ENCODE measurements around the gene TSPAN18. TPM values are rescaled to one million over a fixed set of nuclear protein-coding genes. Genes with fewer than 3 reads are reported as not detected.
A peak's percentile ranks its signal among the peaks of the same experiment; 100 is the strongest.

TSPAN18 gene
- total RNA-seq, 2 experiments from 2014 or later: 7.3 to 8.4 TPM

DNA sequence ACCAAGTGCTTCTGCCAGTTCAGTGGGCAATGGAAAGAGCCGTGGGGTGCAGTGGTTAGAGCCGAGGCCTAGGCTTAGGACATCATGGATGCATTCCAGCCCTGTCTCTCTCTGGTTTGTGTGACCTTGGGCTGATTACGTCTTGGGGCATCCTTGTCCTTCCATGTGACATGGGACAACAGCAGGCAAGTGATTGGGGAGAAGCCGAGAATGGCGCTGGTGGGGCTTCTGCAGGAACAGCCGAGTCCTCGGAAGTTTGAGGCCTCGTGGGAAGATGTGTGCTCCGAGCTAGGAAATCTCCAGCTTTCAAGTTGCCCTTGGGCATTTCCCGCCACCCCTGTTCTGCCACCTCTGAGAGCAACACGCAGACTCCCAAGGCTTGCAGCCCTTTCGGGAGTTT is 16.6 kb downstream of the TSPAN18 start:
- Mint-ChIP-seq H3K4me1 (ENCODE audit: low read depth) (peaks cover 35% of the 10 kb centered on the region), H3K27me3 (ENCODE audit: low read depth) (no peaks in the 10 kb centered on the region), H3K36me3 (ENCODE audit: low read depth) (peaks cover 2% of the 10 kb centered on the region), H3K9me3 (no peaks in the 10 kb centered on the region), H3K4me3 (no peak overlapping the region), H3K27ac (no peak overlapping the region)
- intact Hi-C loops (cut with micrococcal nuclease): no loop called here
- CTCF ChIA-PET: interaction anchor here (1.0 to 4.4 kb wide), 2 partner anchors 33 to 220 kb away, joined by 3 to 13 read pairs; no protein-coding TSS in a partner anchor
- no peak for DNase-seq

DNA sequence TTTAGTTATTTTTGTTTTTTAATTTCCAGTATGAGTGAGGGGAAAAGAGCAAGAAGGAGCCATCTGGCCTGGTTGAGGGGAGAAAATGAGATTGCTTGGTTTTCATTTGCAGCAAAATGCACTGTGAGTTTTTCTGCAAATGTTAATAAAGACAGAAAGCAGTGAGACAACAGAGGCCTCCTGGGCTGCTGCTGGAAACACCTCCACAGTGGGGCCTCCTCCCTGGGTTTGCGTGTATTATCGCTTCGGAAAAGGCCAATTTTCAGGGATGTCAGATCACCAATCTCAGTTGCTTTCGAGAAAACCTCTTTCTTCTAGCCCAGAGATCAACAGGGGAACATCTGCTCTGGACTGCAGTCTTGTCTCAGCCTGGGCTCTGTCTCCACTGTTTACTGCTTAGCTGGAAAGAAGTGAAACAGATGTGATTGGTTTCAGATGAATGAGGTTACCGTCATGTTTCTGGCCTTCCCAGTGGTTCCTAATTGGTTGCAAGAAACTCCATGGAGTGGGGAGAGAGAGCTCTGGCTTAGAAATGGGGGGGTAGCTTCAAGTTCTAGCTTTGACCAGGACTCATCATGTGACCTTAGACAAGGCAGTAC is 17.3 kb downstream of the TSPAN18 start:
- H3K4me1 Mint-ChIP-seq (ENCODE audit: low read depth): peaks cover 41% of the 10 kb centered on the region
- no peak overlapping the region for H3K27ac Mint-ChIP-seq
- H3K9me3 Mint-ChIP-seq: no peaks in the 10 kb centered on the region
- DNase-seq: no peak
- intact Hi-C loops (cut with micrococcal nuclease): no loop called here
- H3K27me3 Mint-ChIP-seq (ENCODE audit: low read depth): no peaks in the 10 kb centered on the region
- no peaks in the 10 kb centered on the region for H3K36me3 Mint-ChIP-seq (ENCODE audit: low read depth)
- no peak overlapping the region for H3K4me3 Mint-ChIP-seq
- CTCF ChIA-PET: interaction anchor here (0.8 to 4.4 kb wide), 3 partner anchors 32 to 221 kb away, joined by 3 to 13 read pairs (median 3); no protein-coding TSS in a partner anchor

DNA sequence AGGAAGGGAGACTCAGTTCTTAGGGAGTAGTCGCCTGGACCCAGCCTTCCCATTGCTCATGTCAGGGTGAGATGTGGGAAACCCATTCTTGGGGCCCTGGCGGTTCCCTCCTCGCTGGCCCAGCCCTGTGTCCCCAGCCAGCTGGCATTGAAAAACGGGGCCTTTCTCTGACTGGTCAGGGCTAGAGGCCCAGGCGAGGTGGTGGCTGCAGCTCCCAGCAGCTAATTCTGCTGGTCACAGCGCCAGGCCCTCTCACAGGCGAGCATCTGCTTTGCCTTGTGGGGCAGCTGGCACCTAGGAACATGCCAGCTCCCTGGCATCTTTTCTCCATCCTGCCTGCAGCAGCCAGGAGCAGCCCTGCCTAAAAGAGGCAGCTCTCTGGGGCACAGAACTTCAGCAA is 20.1 kb downstream of the TSPAN18 start:
- Mint-ChIP-seq H3K4me1 (ENCODE audit: low read depth) (peaks cover 46% of the 10 kb centered on the region), H3K9me3 (no peaks in the 10 kb centered on the region), H3K27ac (no peak overlapping the region), H3K36me3 (ENCODE audit: low read depth) (no peaks in the 10 kb centered on the region), H3K27me3 (ENCODE audit: low read depth) (no peaks in the 10 kb centered on the region), H3K4me3 (no peak overlapping the region)
- no peak for DNase-seq
- intact Hi-C loops (cut with micrococcal nuclease): loop anchor here (2.0 kb wide), 1 partner anchor 18 kb away; no protein-coding TSS in a partner anchor
- CTCF ChIA-PET: interaction anchor here (0.8 to 3.2 kb wide), 2 partner anchors 29 to 36 kb away, joined by 3 to 12 read pairs; no protein-coding TSS in a partner anchor

DNA sequence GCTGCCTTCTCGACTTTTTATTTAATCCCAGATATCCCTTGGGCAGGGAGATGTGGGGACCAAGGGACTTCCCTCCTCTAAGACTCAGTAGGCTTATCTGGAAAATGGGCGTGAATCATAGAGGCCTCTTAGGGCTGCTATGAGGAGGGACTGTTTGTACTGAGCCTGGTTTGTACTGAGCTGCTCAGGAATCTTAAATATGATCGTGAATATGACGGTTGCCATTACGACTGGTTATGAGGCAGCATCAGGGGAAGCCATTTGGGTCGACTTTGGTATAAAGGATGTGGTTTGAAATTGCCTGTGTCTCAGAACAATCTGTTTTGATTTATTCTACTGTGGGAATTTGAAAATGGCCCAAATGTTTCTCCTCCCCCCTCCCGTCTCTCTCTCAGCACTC is 20.6 kb downstream of the TSPAN18 start:
- intact Hi-C loops (cut with micrococcal nuclease): loop anchor here (2.0 kb wide), 1 partner anchor 19 kb away; no protein-coding TSS in a partner anchor
- H3K27me3 Mint-ChIP-seq (ENCODE audit: low read depth): no peaks in the 10 kb centered on the region
- peak overlapping the region; percentile 62 for H3K27ac Mint-ChIP-seq
- H3K9me3 Mint-ChIP-seq: no peaks in the 10 kb centered on the region
- CTCF ChIA-PET: interaction anchor here (0.8 to 3.2 kb wide), 2 partner anchors 29 to 37 kb away, joined by 3 to 12 read pairs; no protein-coding TSS in a partner anchor
- H3K36me3 Mint-ChIP-seq (ENCODE audit: low read depth): peaks cover 3% of the 10 kb centered on the region
- peaks cover 50% of the 10 kb centered on the region for H3K4me1 Mint-ChIP-seq (ENCODE audit: low read depth)
- H3K4me3 Mint-ChIP-seq: no peak overlapping the region
- peak; percentile 20 for DNase-seq

DNA sequence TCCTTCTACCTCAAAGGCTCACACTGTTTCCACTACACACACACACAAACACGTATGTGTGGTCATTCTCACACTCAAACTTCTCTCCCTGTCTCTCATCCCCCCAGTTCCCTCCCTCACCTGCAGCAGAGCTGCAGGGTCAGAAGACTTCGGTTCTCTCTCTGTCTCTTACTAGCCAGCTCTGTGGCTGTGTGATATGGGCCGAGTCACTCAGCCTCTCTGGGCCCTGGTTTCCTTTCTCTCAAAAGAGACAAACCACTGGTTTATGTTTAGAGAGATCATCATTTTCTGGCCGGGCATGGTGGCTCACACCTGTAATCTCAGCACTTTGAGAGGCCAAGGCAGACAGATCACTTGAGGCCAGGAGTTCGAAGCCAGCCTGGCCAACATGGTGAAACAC is 21.1 kb downstream of the TSPAN18 start:
- CTCF ChIA-PET: interaction anchor here (3.2 kb wide), 1 partner anchor 28 kb away, joined by 12 read pairs; no protein-coding TSS in a partner anchor
- intact Hi-C loops (cut with micrococcal nuclease): loop anchor here (2.0 kb wide), 1 partner anchor 19 kb away; no protein-coding TSS in a partner anchor
- H3K36me3 Mint-ChIP-seq (ENCODE audit: low read depth): peaks cover 3% of the 10 kb centered on the region
- peaks cover 48% of the 10 kb centered on the region for H3K4me1 Mint-ChIP-seq (ENCODE audit: low read depth)
- peak overlapping the region; percentile 62 for H3K27ac Mint-ChIP-seq
- DNase-seq: no peak
- H3K27me3 Mint-ChIP-seq (ENCODE audit: low read depth): no peaks in the 10 kb centered on the region
- H3K9me3 Mint-ChIP-seq: no peaks in the 10 kb centered on the region
- H3K4me3 Mint-ChIP-seq: no peak overlapping the region

DNA sequence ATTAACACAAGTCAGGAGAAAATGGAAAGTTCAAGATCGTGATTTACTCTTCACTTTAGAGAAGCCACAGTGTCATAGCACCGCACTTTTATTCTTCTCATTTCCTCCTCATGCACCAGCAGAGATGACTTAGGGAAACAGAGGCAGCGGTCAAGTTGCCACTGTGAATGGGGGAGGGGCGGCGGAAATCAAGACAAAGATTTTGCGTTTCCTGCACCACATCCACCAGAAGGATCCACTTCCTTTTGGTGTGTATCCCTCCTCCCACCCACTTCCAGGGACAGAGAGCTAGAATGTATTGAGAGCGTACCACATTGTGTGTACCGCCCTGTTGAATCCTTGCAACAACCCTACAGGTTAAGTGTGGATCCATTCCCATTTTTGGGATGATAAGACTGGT is 21.8 kb downstream of the TSPAN18 start:
- CTCF ChIA-PET: interaction anchor here (0.8 to 3.2 kb wide), 3 partner anchors 23 to 294 kb away, joined by 3 to 12 read pairs (median 3); no protein-coding TSS in a partner anchor
- intact Hi-C loops (cut with micrococcal nuclease): no loop called here
- no peak for DNase-seq
- Mint-ChIP-seq H3K4me3 (no peak overlapping the region), H3K4me1 (ENCODE audit: low read depth) (peaks cover 48% of the 10 kb centered on the region), H3K9me3 (no peaks in the 10 kb centered on the region), H3K27ac (no peak overlapping the region), H3K27me3 (ENCODE audit: low read depth) (no peaks in the 10 kb centered on the region), H3K36me3 (ENCODE audit: low read depth) (peaks cover 3% of the 10 kb centered on the region)

DNA sequence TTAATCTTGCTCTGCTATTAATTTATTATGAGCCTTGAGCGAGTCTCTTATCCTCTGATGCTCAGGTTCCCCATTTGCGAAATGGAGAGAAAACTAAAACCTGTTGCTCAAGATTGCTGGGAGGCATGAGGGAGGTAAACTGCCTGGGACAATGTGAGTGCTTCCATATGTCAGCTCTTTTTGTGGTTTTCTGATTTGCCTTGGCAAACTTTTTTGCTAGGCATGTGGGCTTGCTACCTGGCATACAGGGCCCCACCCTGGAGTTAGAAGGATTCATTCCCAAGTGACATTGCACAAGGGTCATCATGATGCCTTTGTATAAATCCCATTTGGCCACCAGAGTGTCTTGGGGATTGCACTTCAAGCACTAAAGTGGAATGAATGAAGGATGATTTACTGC is 22.4 kb downstream of the TSPAN18 start:
- Mint-ChIP-seq H3K27me3 (ENCODE audit: low read depth) (no peaks in the 10 kb centered on the region), H3K36me3 (ENCODE audit: low read depth) (peaks cover 3% of the 10 kb centered on the region), H3K4me3 (no peak overlapping the region), H3K27ac (no peak overlapping the region), H3K4me1 (ENCODE audit: low read depth) (peaks cover 44% of the 10 kb centered on the region), H3K9me3 (no peaks in the 10 kb centered on the region)
- no peak for DNase-seq
- intact Hi-C loops (cut with micrococcal nuclease): no loop called here
- CTCF ChIA-PET: interaction anchor here (1.1 to 3.2 kb wide), 2 partner anchors 23 to 27 kb away, joined by 3 to 12 read pairs; no protein-coding TSS in a partner anchor

DNA sequence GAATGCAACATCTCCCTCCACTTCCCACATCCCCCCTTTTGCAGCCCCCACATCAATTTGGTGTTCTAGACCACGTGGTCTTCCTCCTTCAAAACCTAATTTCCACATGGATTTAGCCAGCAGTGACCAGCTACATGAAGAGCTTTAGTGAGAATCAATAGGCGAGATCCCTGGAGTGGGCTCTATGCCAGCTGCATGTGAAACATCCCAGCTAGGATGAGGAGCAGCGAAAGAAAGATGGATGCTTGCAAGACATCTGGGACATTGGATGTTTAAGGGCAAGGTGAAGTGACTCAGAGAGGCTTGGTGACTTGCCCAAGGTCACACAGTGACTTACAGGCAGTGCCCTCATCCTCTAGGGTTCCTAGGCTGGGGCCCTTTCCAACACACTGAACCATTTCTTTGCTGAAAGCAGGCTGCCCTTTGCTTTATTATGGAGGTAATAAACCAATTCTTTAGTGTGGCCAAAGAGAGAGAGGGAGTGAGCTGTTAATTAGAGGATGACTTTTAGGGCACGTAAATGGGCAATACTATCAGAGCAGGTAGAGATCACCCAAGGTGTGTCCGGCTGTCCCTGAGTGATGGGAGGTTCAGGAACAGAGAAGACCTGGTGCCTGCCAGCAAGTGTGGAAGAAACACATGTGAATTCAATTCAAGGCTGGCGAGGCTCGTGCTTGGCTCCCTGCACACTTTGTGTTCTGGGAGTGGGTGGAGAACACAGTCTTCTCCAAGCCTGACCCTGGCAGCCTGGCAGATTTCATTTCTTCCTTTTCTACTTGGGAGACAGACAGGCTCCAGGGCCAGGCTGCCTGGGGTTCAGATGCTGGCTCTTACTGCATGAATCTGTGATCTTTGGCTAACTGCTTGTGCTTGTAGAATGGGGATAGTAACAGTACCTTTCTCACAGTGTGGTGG is 24.0 kb downstream of the TSPAN18 start:
- Mint-ChIP-seq H3K4me3 (no peak overlapping the region), H3K4me1 (ENCODE audit: low read depth) (peaks cover 38% of the 10 kb centered on the region), H3K36me3 (ENCODE audit: low read depth) (peaks cover 3% of the 10 kb centered on the region), H3K27me3 (ENCODE audit: low read depth) (no peaks in the 10 kb centered on the region), H3K9me3 (no peaks in the 10 kb centered on the region), H3K27ac (no peak overlapping the region)
- intact Hi-C loops (cut with micrococcal nuclease): no loop called here
- CTCF ChIA-PET: interaction anchor here (0.6 to 1.4 kb wide), 5 partner anchors 24 to 685 kb away, joined by 3 to 9 read pairs (median 5); no protein-coding TSS in a partner anchor
- DNase-seq: no peak

DNA sequence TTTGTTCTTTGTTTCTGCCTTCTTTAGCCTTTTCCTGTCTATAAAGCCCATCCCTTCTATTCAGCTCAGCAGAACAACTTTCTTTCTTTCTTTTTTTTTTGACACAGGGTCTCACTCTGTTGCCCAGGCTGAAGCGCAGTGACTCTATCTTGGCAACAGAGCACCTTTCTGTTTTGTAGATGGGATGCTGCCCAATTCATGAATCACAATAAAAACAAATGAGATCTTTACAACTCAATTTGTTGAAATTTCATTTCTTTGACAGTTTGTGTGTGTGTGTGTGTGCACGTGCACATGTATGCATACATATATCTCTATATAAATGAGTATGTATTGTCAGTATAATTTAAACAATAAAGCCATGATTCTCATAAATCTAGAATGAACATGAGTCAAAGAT is 25.5 kb downstream of the TSPAN18 start:
- peaks cover 3% of the 10 kb centered on the region for H3K36me3 Mint-ChIP-seq (ENCODE audit: low read depth)
- no peaks in the 10 kb centered on the region for H3K27me3 Mint-ChIP-seq (ENCODE audit: low read depth)
- intact Hi-C loops (cut with micrococcal nuclease): no loop called here
- CTCF ChIA-PET: interaction anchor here (0.7 to 1.4 kb wide), 3 partner anchors 22 to 343 kb away, joined by 3 to 6 read pairs (median 5); no protein-coding TSS in a partner anchor
- DNase-seq: no peak
- H3K4me3 Mint-ChIP-seq: no peak overlapping the region
- H3K9me3 Mint-ChIP-seq: no peaks in the 10 kb centered on the region
- H3K27ac Mint-ChIP-seq: peak overlapping the region; percentile 19
- H3K4me1 Mint-ChIP-seq (ENCODE audit: low read depth): peaks cover 26% of the 10 kb centered on the region

DNA sequence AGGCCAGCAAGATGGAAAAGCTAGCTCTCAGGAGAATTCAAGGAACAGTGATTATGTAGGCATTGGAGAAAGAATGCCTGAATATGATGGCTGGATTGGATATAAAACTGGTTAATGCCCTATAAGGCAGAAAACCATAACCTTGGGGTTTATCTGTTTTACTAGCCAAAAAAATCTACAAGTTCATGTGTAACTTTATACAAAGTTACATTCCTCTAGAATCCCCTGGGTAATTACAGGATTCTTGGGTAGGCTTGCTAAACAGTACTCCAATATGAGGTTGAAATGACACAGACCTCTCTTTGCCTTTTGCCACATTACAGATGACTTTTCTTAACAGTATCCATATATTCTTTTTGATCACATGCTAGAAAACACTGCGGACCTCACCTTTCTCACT is 26.0 kb downstream of the TSPAN18 start:
- CTCF ChIA-PET: interaction anchor here (1.4 kb wide), 1 partner anchor 22 kb away, joined by 6 read pairs; no protein-coding TSS in a partner anchor
- Mint-ChIP-seq H3K27ac (no peak overlapping the region), H3K9me3 (peaks cover under 1% of the 10 kb centered on the region), H3K36me3 (ENCODE audit: low read depth) (peaks cover 4% of the 10 kb centered on the region), H3K4me3 (no peak overlapping the region), H3K4me1 (ENCODE audit: low read depth) (peaks cover 22% of the 10 kb centered on the region), H3K27me3 (ENCODE audit: low read depth) (no peaks in the 10 kb centered on the region)
- DNase-seq: no peak
- intact Hi-C loops (cut with micrococcal nuclease): no loop called here

DNA sequence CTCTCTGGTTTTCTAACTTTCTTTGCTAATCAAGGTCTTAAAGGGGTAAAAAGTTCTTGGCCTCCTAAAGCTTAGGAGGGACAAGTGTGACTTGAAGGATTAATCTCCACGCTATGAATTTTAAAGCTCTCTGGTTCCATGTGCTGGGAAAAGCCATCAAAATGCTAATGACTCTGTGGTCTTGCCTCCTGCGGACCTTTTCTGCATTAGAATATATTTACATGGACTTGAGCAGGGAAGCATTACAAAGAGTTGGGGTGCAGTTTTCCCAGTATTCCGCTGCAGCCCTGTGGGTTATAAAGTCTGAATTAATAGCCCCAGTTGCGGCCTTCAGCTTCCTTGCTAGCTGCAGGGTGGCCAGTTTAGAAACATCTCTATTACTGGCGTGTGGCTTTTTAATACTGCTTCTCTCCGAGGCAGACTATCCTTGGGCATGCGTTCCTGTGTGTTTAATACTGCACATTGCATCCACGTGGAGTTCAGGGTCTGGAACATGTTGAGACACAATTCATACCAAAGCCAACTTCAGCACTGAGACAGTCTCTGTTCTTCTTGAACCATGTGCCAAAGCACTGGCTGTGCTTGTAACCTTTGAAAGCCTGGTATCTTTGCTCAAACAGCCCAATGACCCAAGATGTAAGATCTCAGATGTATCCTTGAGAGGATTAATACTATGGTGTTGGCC is 27.3 kb downstream of the TSPAN18 start:
- Mint-ChIP-seq H3K4me3 (no peak overlapping the region), H3K27me3 (ENCODE audit: low read depth) (no peaks in the 10 kb centered on the region), H3K36me3 (ENCODE audit: low read depth) (peaks cover 10% of the 10 kb centered on the region), H3K9me3 (peaks cover 9% of the 10 kb centered on the region), H3K27ac (no peak overlapping the region), H3K4me1 (ENCODE audit: low read depth) (peaks cover 11% of the 10 kb centered on the region)
- DNase-seq: no peak
- CTCF ChIA-PET: interaction anchor here (0.9 kb wide), 1 partner anchor 20 kb away, joined by 5 read pairs; no protein-coding TSS in a partner anchor
- intact Hi-C loops (cut with micrococcal nuclease): no loop called here

All from activated naive CD4-positive, alpha-beta T cell treated with anti-CD3 and anti-CD28 coated beads for 36 hours (primary cell).